GM12874 (cell line): ENCODE measurements around the gene SPTBN1.

Experiments
- CTCF ChIP-seq: IDR thresholded peaks from 2 replicates; pipeline ENCODE4 v1.5.1; 2011; ENCODE audit warnings: low read depth, mild to moderate bottlenecking, control low read depth, low read length, moderate library complexity; ENCODE audit not compliant: insufficient read depth

Gene SPTBN1

GRCh38 chr2:54545702-54546450, 89.7 kb downstream of the SPTBN1 start:
- no peak for TF ChIP-seq CTCF

- no peak for TF ChIP-seq CTCF
Observed at GRCh38 chr2:54546518-54546917, 90.4 kb downstream of the SPTBN1 start.

GRCh38 chr2:54546923-54547720, 91.0 kb downstream of the SPTBN1 start:
- no peak for TF ChIP-seq CTCF

GRCh38 chr2:54549430-54549829, 93.3 kb downstream of the SPTBN1 start:
- TF ChIP-seq CTCF, result no peak

- TF ChIP-seq CTCF, result no peak
Observed at GRCh38 chr2:54549917-54550518, 93.9 kb downstream of the SPTBN1 start.

- no peak for TF ChIP-seq CTCF
Observed at GRCh38 chr2:54550547-54550946, 94.4 kb downstream of the SPTBN1 start.

GRCh38 chr2:54551123-54551756, 95.1 kb downstream of the SPTBN1 start:
- TF ChIP-seq CTCF, result no peak
